ENCODE results near the gene WDR36. TPM values are rescaled to one million over a fixed set of nuclear protein-coding genes. Genes with fewer than 3 reads are reported as not detected.

Gene WDR36
- total and polyA plus RNA-seq, 2 donors from 2014 or later, result 4.5 to 31.8 TPM

DNA sequence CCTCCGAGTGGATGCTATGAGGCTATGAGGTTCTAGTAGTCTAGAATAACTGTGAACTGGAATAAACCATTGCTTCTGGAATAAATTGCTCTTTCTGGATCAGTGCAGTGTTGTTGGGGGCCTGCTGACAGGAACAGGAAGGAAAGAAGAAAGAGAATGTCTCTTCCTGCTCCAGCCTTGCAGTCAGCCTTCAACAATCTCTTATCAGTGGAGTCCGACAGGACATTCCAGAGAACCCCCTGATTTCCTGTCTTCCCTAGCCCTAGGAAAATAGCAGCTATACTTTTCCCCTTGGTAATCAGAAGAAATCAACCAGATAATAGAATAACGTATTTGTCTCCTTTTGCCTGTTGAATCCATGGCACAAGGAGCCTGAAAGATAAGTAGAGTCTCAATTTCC is 55.4 kb downstream of the WDR36 start:
- DNase-seq (no peak), FAIRE-seq (no peak)
- Histone ChIP-seq H3K27ac (ENCODE audit: low read depth in 2 of 2, low read length in 2 of 2) (no peak overlapping the region), H3K27me3 (ENCODE audit: control insufficient read depth, insufficient read depth, low read length) (no peaks in the 10 kb centered on the region), H3K4me1 (ENCODE audit: control insufficient read depth in 2 of 3, insufficient read depth in 2 of 3, low read depth in 1 of 3, low read length in 3 of 3) (no peaks in the 10 kb centered on the region), H3K4me3 (ENCODE audit: low read length in 3 of 3) (no peak overlapping the region), H3K36me3 (ENCODE audit: control insufficient read depth in 2 of 3, insufficient read depth in 3 of 3, low read length in 3 of 3) (no peaks in the 10 kb centered on the region), H3K9me3 (ENCODE audit: control insufficient read depth in 2 of 3, insufficient read depth in 1 of 3, low read length in 3 of 3) (no peaks in the 10 kb centered on the region), H3K9ac (ENCODE audit: low read length in 3 of 3) (no peak overlapping the region)
- TF ChIP-seq, protein P1, sequence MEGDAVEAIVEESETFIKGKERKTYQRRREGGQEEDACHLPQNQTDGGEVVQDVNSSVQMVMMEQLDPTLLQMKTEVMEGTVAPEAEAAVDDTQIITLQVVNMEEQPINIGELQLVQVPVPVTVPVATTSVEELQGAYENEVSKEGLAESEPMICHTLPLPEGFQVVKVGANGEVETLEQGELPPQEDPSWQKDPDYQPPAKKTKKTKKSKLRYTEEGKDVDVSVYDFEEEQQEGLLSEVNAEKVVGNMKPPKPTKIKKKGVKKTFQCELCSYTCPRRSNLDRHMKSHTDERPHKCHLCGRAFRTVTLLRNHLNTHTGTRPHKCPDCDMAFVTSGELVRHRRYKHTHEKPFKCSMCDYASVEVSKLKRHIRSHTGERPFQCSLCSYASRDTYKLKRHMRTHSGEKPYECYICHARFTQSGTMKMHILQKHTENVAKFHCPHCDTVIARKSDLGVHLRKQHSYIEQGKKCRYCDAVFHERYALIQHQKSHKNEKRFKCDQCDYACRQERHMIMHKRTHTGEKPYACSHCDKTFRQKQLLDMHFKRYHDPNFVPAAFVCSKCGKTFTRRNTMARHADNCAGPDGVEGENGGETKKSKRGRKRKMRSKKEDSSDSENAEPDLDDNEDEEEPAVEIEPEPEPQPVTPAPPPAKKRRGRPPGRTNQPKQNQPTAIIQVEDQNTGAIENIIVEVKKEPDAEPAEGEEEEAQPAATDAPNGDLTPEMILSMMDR (IDR thresholded peaks at IDR 0.05; ENCODE audit: borderline replicate concordance, extremely low read depth, insufficient read depth), result no peak
- intact Hi-C loops (cut with DNase I), result no loop called here

DNA sequence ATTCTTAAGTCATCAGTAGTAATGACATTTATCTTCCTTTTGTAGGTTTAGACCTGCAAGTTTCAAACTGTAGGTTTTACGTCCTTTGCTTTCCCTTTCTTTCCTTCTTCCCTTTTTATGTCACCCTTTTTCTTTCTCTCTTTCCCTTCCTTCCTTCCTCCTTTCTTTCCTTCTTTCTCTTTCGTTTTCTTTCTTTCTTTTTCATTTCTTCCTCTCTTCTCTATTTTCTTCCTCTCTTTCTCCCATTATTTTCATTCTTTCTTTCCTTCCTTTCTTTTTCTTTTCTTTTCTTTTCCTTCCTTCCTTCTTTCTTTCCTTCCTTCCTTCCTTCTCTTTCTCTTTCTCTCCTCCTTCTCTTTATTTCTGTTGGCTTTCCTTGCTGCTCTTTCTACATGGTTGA is 59.9 kb downstream of the WDR36 start:
- Histone ChIP-seq H3K9me3 (ENCODE audit: control insufficient read depth in 2 of 3, insufficient read depth in 1 of 3, low read length in 3 of 3) (no peaks in the 10 kb centered on the region), H3K27me3 (ENCODE audit: control insufficient read depth, insufficient read depth, low read length) (no peaks in the 10 kb centered on the region), H3K27ac (ENCODE audit: low read depth in 2 of 2, low read length in 2 of 2) (no peak overlapping the region), H3K4me1 (ENCODE audit: control insufficient read depth in 2 of 3, insufficient read depth in 2 of 3, low read depth in 1 of 3, low read length in 3 of 3) (no peaks in the 10 kb centered on the region), H3K4me3 (ENCODE audit: low read length in 3 of 3) (no peak overlapping the region), H3K36me3 (ENCODE audit: control insufficient read depth in 2 of 3, insufficient read depth in 3 of 3, low read length in 3 of 3) (no peaks in the 10 kb centered on the region), H3K9ac (ENCODE audit: low read length in 3 of 3) (no peak overlapping the region)
- DNase-seq, result no peak
- intact Hi-C loops (cut with DNase I), result no loop called here
- no peak for FAIRE-seq
- TF ChIP-seq, protein P1 (IDR thresholded peaks at IDR 0.05; ENCODE audit: borderline replicate concordance, extremely low read depth, insufficient read depth), result no peak

DNA sequence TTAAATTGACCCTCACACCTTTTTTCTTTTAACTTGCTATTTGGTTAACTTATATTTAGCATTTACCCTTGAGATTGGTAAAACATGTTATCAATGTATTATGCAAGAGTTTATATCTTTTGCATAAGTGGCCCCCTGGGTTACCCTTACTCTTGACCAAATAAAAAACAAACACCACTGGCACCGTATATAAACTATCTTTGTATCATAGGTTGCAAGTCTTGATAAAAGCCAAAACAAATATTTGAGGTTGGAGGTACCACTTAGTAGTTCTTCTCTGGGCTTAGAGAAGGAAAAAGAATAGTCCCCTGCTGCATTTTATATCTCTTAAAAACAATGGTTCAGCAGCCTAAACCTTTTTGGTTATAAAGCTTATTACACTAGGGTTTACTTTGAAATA is 61.3 kb downstream of the WDR36 start:
- Histone ChIP-seq H3K4me1 (ENCODE audit: control insufficient read depth in 2 of 3, insufficient read depth in 2 of 3, low read depth in 1 of 3, low read length in 3 of 3) (no peaks in the 10 kb centered on the region), H3K36me3 (ENCODE audit: control insufficient read depth in 2 of 3, insufficient read depth in 3 of 3, low read length in 3 of 3) (no peaks in the 10 kb centered on the region)
- FAIRE-seq, result no peak

More for the DNA sequence above, 61.3 kb downstream of the WDR36 start:
- H3K27me3 ChIP-seq (ENCODE audit: control insufficient read depth, insufficient read depth, low read length), result no peaks in the 10 kb centered on the region
- H3K9ac ChIP-seq (ENCODE audit: low read length in 3 of 3), result no peak overlapping the region
- DNase-seq, result no peak
- H3K4me3 ChIP-seq (ENCODE audit: low read length in 3 of 3), result no peak overlapping the region
- no peak overlapping the region for H3K27ac ChIP-seq (ENCODE audit: low read depth in 2 of 2, low read length in 2 of 2)
- H3K9me3 ChIP-seq (ENCODE audit: control insufficient read depth in 2 of 3, insufficient read depth in 1 of 3, low read length in 3 of 3), result no peaks in the 10 kb centered on the region
- intact Hi-C loops (cut with DNase I), result no loop called here
- TF ChIP-seq, protein P1 (IDR thresholded peaks at IDR 0.05; ENCODE audit: borderline replicate concordance, extremely low read depth, insufficient read depth), result no peak

Data from kidney (tissue), 14 donors.